ENCODE measurements around the gene UNC45B.
"Not testable (repeated sequence)": the region's sequence is repeated elsewhere in the genome, so short reads cannot be mapped to it uniquely, and the experiment has no call there.

- not testable (repeated sequence) for TF ChIP-seq CTCF (IDR thresholded peaks at IDR 0.05); EZH2 (IDR thresholded peaks at IDR 0.05; ENCODE audit: borderline replicate concordance, insufficient read depth, low read depth, low read length, poor library complexity, severe bottlenecking)
These were observed 47.4 kb downstream of the UNC45B start for GRCh38 chr17:35195062-35195461.

All from B cell (primary cell).